NOMO-1 (cell line): ENCODE results near the gene PCBP3.

Experiments used
- DNase-seq, 2 experiments: peaks; one replicate each; lab custom pipeline; 2025; ENCODE audit not compliant: unreplicated experiment in 2 of 2; lab: John Stamatoyannopoulos, UW

The PCBP3 gene

DNA sequence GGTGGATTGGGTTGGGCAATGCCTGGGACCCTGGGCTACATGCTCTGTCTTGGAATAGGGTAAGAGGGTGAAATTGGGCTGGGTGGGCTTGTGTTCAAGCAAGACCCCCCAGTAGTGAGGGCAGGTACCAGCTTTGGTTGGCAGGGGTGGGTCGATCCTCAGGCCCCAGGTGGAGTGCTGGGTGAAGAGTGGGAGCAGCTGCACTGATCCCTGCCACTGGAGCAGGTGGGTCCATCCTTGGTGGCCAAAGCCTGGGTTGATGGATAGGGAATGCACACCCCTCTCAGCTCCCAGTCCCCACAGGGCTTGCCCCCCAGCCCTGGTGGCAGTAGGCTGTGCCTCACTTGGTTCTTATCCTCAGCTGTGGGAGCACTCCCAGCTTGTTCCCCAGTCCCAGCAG lies 135.2 kb downstream of the PCBP3 start:
- no peak for DNase-seq

DNA sequence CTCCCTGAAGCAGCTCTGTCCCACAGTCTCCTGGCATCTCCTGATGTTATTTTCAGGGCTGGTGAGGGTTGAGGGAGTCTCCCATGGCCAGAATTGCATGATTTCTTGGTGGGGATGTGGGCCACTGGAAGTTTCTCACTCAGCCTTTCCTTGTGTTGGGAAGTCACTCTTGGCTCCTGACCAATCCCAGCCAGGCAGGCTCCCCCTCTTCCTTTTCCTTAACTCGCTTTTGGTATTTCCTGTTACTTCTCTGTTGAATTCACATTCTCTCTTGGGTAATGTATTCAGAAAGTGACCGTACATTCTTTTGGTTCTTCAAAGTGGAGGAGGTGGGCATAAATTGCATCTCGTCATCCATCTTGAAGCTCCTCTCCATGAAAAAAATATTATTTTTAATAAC lies 135.7 kb downstream of the PCBP3 start:
- DNase-seq = no peak

GRCh38 chr21:45780647-45781046 lies 137.1 kb downstream of the PCBP3 start:
- no peak for DNase-seq

GRCh38 chr21:45781741-45782140 lies 138.2 kb downstream of the PCBP3 start:
- DNase-seq = no peak

GRCh38 chr21:45786660-45787059 lies 143.1 kb downstream of the PCBP3 start:
- DNase-seq = no peak

DNA sequence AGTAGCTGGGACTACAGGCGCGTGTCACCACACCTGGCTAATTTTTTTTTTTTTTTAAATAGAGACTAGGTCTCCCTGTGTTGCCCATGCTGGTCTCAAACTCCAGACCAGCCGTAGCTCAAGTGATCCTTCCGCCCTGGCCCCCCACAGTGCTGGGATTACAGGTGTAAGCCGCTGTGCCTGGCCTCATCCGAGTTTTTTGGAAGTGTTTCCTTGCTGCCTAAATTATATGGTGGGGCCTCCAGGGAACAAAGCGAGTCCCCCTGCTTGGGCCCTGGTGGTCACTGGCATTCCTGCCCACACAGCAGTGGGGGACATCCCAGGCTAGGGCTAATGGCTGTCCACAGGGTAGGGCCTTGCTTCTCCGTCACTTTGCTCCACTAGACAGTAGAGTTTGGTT lies 143.8 kb downstream of the PCBP3 start:
- DNase-seq = no peak

- DNase-seq = no peak
Observed at GRCh38 chr21:45788198-45788597, 144.7 kb downstream of the PCBP3 start.

GRCh38 chr21:45788637-45789506 lies 145.3 kb downstream of the PCBP3 start:
- DNase-seq = no peak

- DNase-seq = no peak
Observed at GRCh38 chr21:45790427-45790826, 146.9 kb downstream of the PCBP3 start.

GRCh38 chr21:45791562-45792418 lies 148.3 kb downstream of the PCBP3 start:
- DNase-seq = no peak

- no peak for DNase-seq
Observed at GRCh38 chr21:45792682-45793383, 149.3 kb downstream of the PCBP3 start.

- DNase-seq = no peak
Observed at GRCh38 chr21:45794027-45794426, 150.5 kb downstream of the PCBP3 start.

GRCh38 chr21:45796003-45796402 lies 152.5 kb downstream of the PCBP3 start:
- DNase-seq = no peak

DNA sequence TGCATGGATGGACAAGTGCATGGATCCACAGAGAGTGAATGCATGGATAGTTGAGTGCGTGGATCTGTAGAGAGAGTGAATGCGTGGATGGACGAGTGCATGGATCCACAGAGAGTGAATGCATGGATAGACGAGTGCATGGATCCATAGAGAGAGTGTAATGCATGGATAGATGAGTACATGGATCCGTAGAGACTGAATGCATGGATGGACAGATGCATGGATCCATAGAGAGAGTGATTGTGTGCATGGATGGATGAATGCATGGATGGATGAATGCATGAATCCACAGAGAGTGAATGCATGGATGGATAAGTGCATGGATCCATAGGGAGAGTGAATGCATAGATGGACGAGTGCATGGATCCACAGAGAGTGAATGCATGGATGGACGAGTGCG lies 153.8 kb downstream of the PCBP3 start:
- no peak for DNase-seq

- no peak for DNase-seq
Observed at GRCh38 chr21:45799765-45800338, 156.3 kb downstream of the PCBP3 start.

- DNase-seq = no peak
Observed at GRCh38 chr21:45800339-45801080, 157.0 kb downstream of the PCBP3 start.

DNA sequence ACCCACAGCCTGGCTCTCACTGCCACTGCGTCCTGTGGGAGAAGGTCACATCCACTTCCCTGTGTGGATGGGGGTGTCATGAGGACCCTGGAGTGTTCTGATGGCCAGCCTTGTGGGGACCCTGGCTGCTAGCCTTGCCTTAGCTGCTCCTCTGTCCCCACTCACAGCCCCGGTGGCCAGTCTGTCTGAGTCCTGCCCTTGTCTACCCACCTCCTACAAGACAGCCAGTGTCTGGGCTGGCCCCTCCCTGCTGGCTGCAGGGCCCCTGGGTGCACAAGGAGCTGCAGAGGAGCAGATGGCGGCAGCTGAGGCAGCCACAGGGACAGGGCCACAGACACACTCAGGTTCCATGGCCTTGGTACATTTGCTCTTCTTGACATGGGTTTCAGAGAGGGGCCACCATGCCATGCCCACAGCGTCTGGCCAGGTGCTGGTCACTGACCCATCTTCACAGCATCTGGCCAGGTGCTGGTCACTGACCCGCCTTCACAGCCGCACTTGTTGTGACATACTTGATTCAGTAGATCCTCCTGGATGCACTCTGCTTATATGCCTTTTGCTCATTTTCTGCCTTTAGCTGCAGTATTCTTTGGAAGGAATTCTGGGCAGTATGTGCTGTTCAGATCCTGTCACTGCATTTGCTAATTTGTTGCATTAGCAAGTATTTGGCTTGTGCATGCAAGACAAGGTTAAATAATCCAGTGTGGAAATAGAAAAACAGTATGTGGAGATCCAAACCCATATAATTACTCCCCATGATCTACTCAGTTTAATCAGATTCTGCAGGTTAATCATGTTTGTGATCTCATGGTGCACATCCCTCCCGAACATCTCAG lies 157.8 kb downstream of the PCBP3 start:
- DNase-seq = no peak

- DNase-seq = no peak
Observed at GRCh38 chr21:45801989-45802388, 158.5 kb downstream of the PCBP3 start.

GRCh38 chr21:45802425-45802824 lies 158.9 kb downstream of the PCBP3 start:
- no peak for DNase-seq
